Sigmoid colon (tissue), 4 donors: ENCODE results near the gene NHS.

Source experiments
- EP300 ChIP-seq, 4 donors: sonication (generic); formaldehyde crosslinking; IDR thresholded peaks; one replicate each; pipeline ENCODE4 v1.6.1; 2017; ENCODE audit warnings: antibody characterized with exemption in 4 of 4
- TF ChIP-seq, protein P1 (sequence below), 4 experiments: fragments of 450-650 bp in 3 of 4; fragments of 200-600 bp in 1 of 4; IDR thresholded peaks; one replicate each; pipeline ENCODE4 v1.5.1; 2016 to 2019; ENCODE audit warnings: antibody characterized with exemption in 4 of 4, mild to moderate bottlenecking in 3 of 4, moderate library complexity in 2 of 4

DNA sequence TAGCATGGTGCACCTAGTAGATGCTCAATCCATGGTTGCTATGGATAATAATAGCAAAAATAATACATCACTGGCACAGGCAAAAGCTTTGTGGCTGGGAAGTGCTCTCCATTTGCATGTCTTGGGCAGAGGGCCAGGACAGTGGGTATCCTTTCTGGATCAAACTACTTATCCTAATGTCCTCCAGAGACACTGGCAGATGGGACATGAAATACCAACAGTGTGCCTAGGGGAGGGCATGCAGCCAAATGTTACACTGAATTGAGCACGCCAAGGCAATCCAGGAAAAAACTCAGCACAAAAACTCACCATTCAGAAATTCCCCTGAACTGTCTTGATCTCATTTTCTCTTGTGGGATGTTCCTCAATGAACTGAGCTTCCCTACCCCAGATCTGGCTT, 263.7 kb downstream of the NHS start:
- TF ChIP-seq, protein P1, sequence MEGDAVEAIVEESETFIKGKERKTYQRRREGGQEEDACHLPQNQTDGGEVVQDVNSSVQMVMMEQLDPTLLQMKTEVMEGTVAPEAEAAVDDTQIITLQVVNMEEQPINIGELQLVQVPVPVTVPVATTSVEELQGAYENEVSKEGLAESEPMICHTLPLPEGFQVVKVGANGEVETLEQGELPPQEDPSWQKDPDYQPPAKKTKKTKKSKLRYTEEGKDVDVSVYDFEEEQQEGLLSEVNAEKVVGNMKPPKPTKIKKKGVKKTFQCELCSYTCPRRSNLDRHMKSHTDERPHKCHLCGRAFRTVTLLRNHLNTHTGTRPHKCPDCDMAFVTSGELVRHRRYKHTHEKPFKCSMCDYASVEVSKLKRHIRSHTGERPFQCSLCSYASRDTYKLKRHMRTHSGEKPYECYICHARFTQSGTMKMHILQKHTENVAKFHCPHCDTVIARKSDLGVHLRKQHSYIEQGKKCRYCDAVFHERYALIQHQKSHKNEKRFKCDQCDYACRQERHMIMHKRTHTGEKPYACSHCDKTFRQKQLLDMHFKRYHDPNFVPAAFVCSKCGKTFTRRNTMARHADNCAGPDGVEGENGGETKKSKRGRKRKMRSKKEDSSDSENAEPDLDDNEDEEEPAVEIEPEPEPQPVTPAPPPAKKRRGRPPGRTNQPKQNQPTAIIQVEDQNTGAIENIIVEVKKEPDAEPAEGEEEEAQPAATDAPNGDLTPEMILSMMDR (IDR thresholded peaks at IDR 0.05): no peak
- TF ChIP-seq EP300 (IDR thresholded peaks at IDR 0.05): no peak
